WTC11 (cell line): ENCODE results near the gene DUSP18. TPM values are rescaled to one million over a fixed set of nuclear protein-coding genes. Genes with fewer than 3 reads are reported as not detected.

Source experiments
- ATAC-seq: fragments of 200-7000 bp; cut with Tn5 transposase; 2 replicates; pipeline ENCODE4 v1.10.0; 2021; ENCODE audit warnings: mild to moderate bottlenecking, moderate library complexity
- CTCF ChIA-PET: fragments of 300-600 bp; sonication (Branson Sonifier 250); formaldehyde crosslinking; loops from one replicate; lab custom pipeline; 2021; ENCODE audit warnings: antibody characterized with exemption; lab: Charles Lee
- POLR2A ChIA-PET: fragments of 350-600 bp; sonication (Branson Sonifier 250); formaldehyde crosslinking; loops from one replicate; lab custom pipeline; 2021; ENCODE audit warnings: antibody characterized with exemption; lab: Charles Lee
- DNase-seq: peaks from one replicate; pipeline ENCODE4 v3.0.0; 2021; ENCODE audit warnings: low spot score
- H3K27ac Mint-ChIP-seq: 2 replicates; pipeline ENCODE4 v1.8.0; 2021; ENCODE audit warnings: mixed read lengths
- H3K27me3 Mint-ChIP-seq: 2 replicates; pipeline ENCODE4 v1.8.0; 2021; ENCODE audit warnings: low read depth, mild to moderate bottlenecking, moderate library complexity, mixed read lengths
- H3K36me3 Mint-ChIP-seq: 2 replicates; pipeline ENCODE4 v1.8.0; 2021; ENCODE audit warnings: mixed read lengths
- H3K4me1 Mint-ChIP-seq: 2 replicates; pipeline ENCODE4 v1.8.0; 2022; ENCODE audit warnings: mixed read lengths
- H3K4me3 Mint-ChIP-seq: 2 replicates; pipeline ENCODE4 v1.8.0; 2021; ENCODE audit warnings: mild to moderate bottlenecking, moderate library complexity, mixed read lengths
- H3K9me3 Mint-ChIP-seq: 2 replicates; pipeline ENCODE4 v1.8.0; 2021; ENCODE audit warnings: mixed read lengths
- CREB1 ChIP-seq: sonication (generic); formaldehyde crosslinking; IDR thresholded peaks from 2 replicates; pipeline ENCODE4 v1.8.0; 2023; ENCODE audit warnings: mild to moderate bottlenecking, missing genetic modification reagents
- ETV6 ChIP-seq: sonication (generic); formaldehyde crosslinking; IDR thresholded peaks from 2 replicates; pipeline ENCODE4 v1.8.1; 2022; ENCODE audit warnings: mild to moderate bottlenecking, missing genetic modification reagents
- FOXP1 ChIP-seq: sonication (generic); formaldehyde crosslinking; IDR thresholded peaks from 2 replicates; pipeline ENCODE4 v1.8.0; 2022; ENCODE audit warnings: missing genetic modification reagents, mild to moderate bottlenecking, moderate library complexity, borderline replicate concordance
- FOXP4 ChIP-seq: sonication (generic); formaldehyde crosslinking; IDR thresholded peaks from 2 replicates; pipeline ENCODE4 v1.8.0; 2022; ENCODE audit warnings: mild to moderate bottlenecking, missing genetic modification reagents
- GTF2I ChIP-seq: fragments of 250-450 bp; sonication (Bioruptor Pico); conservative IDR thresholded peaks from 2 replicates; pipeline ENCODE4 v1.4.0; 2021; ENCODE audit warnings: mild to moderate bottlenecking
- HMGXB4 ChIP-seq: sonication (generic); formaldehyde crosslinking; IDR thresholded peaks from 2 replicates; pipeline ENCODE4 v1.8.1; 2023; ENCODE audit warnings: mild to moderate bottlenecking, moderate library complexity, missing genetic modification reagents
- MXD4 ChIP-seq: fragments of 250-450 bp; sonication (Bioruptor Pico); IDR thresholded peaks from 2 replicates; pipeline ENCODE4 v1.8.0; 2021; ENCODE audit warnings: mild to moderate bottlenecking, moderate library complexity, borderline replicate concordance
- TEAD4 ChIP-seq: sonication (generic); formaldehyde crosslinking; IDR thresholded peaks from 2 replicates; pipeline ENCODE4 v1.8.0; 2022; ENCODE audit warnings: mild to moderate bottlenecking, missing genetic modification reagents
- ZBTB21 ChIP-seq: sonication (generic); formaldehyde crosslinking; IDR thresholded peaks from 2 replicates; pipeline ENCODE4 v1.8.1; 2023; ENCODE audit warnings: mild to moderate bottlenecking, missing genetic modification reagents, borderline replicate concordance
- ZNF232 ChIP-seq: sonication (generic); formaldehyde crosslinking; IDR thresholded peaks from 2 replicates; pipeline ENCODE4 v1.8.0; 2022; ENCODE audit warnings: mild to moderate bottlenecking, missing genetic modification reagents
- ZNF396 ChIP-seq: fragments of 250-450 bp; sonication (Bioruptor Pico); IDR thresholded peaks from 2 replicates; pipeline ENCODE4 v1.8.0; 2021; ENCODE audit warnings: mild to moderate bottlenecking, moderate library complexity, borderline replicate concordance
- ZSCAN18 ChIP-seq: fragments of 250-450 bp; sonication (Bioruptor Pico); IDR thresholded peaks from 2 replicates; pipeline ENCODE4 v2.1.2; 2022; ENCODE audit warnings: mild to moderate bottlenecking, moderate library complexity
- total RNA-seq: library from RNA; stranded (reverse); gene quantifications from 3 replicates; pipeline ENCODE4 v1.2.3, GENCODE V29; 2021
- TF ChIP-seq, protein P1 (sequence below): sonication (generic); formaldehyde crosslinking; IDR thresholded peaks from 2 replicates; pipeline ENCODE4 v1.8.0; 2023; ENCODE audit warnings: mild to moderate bottlenecking, missing genetic modification reagents
- TF ChIP-seq, protein P2 (sequence below): fragments of 250-450 bp; sonication (Bioruptor Pico); IDR thresholded peaks from 2 replicates; pipeline ENCODE4 v1.9.0; 2021; ENCODE audit warnings: mild to moderate bottlenecking

The DUSP18 gene
- total RNA-seq, 1 experiment from 2014 or later: 4.3 TPM

GRCh38 chr22:30694171-30694639 lies 26.5 kb upstream of the DUSP18 start:
- peaks cover 27% of the 10 kb centered on the region for H3K27me3 Mint-ChIP-seq
- H3K4me1 Mint-ChIP-seq: peaks cover 16% of the 10 kb centered on the region
- no peaks in the 10 kb centered on the region for H3K9me3 Mint-ChIP-seq
- 0 out of 2 replicates have a peak, but pooled peaks have one; percentile 37 for TF ChIP-seq ETV6 (CRISPR knock-in tag)
- no peak for TF ChIP-seq ZSCAN18 (CRISPR knock-in tag)
- 0 out of 2 replicates have a peak, but pooled peaks have one; percentile 58 for TF ChIP-seq FOXP4 (CRISPR knock-in tag)
- TF ChIP-seq, protein P1, sequence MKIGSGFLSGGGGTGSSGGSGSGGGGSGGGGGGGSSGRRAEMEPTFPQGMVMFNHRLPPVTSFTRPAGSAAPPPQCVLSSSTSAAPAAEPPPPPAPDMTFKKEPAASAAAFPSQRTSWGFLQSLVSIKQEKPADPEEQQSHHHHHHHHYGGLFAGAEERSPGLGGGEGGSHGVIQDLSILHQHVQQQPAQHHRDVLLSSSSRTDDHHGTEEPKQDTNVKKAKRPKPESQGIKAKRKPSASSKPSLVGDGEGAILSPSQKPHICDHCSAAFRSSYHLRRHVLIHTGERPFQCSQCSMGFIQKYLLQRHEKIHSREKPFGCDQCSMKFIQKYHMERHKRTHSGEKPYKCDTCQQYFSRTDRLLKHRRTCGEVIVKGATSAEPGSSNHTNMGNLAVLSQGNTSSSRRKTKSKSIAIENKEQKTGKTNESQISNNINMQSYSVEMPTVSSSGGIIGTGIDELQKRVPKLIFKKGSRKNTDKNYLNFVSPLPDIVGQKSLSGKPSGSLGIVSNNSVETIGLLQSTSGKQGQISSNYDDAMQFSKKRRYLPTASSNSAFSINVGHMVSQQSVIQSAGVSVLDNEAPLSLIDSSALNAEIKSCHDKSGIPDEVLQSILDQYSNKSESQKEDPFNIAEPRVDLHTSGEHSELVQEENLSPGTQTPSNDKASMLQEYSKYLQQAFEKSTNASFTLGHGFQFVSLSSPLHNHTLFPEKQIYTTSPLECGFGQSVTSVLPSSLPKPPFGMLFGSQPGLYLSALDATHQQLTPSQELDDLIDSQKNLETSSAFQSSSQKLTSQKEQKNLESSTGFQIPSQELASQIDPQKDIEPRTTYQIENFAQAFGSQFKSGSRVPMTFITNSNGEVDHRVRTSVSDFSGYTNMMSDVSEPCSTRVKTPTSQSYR (CRISPR knock-in tag): peak; percentile 53; the same call in 1 of the 2 replicates
- TF ChIP-seq HMGXB4: peak; percentile 26; the same call in 1 of the 2 replicates
- TF ChIP-seq, all 79 proteins: peak for 4
- DNase-seq (peak; percentile 66), ATAC-seq (peak; percentile 70)
- POLR2A ChIA-PET: interaction anchor here (0.7 to 1.0 kb wide), 2 partner anchors 26 to 59 kb away, joined by 3 to 4 read pairs; partner anchors contain the start of genes DUSP18 and SLC35E4
- peak overlapping the region; percentile 79 for H3K4me3 Mint-ChIP-seq
- H3K27ac Mint-ChIP-seq: 0 out of 2 replicates have a peak overlapping the region, but pooled peaks have one; percentile 62
- H3K36me3 Mint-ChIP-seq: no peaks in the 10 kb centered on the region
- CTCF ChIA-PET: interaction anchor here (1.0 to 3.9 kb wide), 5 partner anchors 9 to 88 kb away, joined by 4 to 25 read pairs (median 5); partner anchors contain the start of gene SLC35E4

- TF ChIP-seq TEAD4 (CRISPR knock-in tag) (no peak), CREB1 (CRISPR knock-in tag) (no peak), ZNF232 (CRISPR knock-in tag) (no peak), FOXP1 (CRISPR knock-in tag) (no peak), MXD4 (CRISPR knock-in tag) (no peak), GTF2I (no peak), ZBTB21 (no peak), ZNF396 (no peak)
- TF ChIP-seq, protein P2, sequence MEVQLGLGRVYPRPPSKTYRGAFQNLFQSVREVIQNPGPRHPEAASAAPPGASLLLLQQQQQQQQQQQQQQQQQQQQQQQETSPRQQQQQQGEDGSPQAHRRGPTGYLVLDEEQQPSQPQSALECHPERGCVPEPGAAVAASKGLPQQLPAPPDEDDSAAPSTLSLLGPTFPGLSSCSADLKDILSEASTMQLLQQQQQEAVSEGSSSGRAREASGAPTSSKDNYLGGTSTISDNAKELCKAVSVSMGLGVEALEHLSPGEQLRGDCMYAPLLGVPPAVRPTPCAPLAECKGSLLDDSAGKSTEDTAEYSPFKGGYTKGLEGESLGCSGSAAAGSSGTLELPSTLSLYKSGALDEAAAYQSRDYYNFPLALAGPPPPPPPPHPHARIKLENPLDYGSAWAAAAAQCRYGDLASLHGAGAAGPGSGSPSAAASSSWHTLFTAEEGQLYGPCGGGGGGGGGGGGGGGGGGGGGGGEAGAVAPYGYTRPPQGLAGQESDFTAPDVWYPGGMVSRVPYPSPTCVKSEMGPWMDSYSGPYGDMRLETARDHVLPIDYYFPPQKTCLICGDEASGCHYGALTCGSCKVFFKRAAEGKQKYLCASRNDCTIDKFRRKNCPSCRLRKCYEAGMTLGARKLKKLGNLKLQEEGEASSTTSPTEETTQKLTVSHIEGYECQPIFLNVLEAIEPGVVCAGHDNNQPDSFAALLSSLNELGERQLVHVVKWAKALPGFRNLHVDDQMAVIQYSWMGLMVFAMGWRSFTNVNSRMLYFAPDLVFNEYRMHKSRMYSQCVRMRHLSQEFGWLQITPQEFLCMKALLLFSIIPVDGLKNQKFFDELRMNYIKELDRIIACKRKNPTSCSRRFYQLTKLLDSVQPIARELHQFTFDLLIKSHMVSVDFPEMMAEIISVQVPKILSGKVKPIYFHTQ (CRISPR knock-in tag): no peak
- H3K27me3 Mint-ChIP-seq: peaks cover 19% of the 10 kb centered on the region
- ChIA-PET CTCF (interaction anchor here (0.6 to 1.5 kb wide), 3 partner anchors 56 to 633 kb away, joined by 3 to 5 read pairs (median 3); partner anchors contain the start of gene SLC35E4), POLR2A (no interaction called here)
- no peak for ATAC-seq
- H3K36me3 Mint-ChIP-seq: no peaks in the 10 kb centered on the region
- DNase-seq: no peak
- no peak overlapping the region for H3K4me3 Mint-ChIP-seq
- peaks cover 16% of the 10 kb centered on the region for H3K4me1 Mint-ChIP-seq
- no peaks in the 10 kb centered on the region for H3K9me3 Mint-ChIP-seq
- peak overlapping the region; percentile 64; the same call in 1 of the 2 replicates for H3K27ac Mint-ChIP-seq
Measured at GRCh38 chr22:30691204-30691603, 23.5 kb upstream of the DUSP18 start.
